Stomach (tissue), 9 donors: Measurements from ENCODE around the gene TSEN54. TPM values are rescaled to one million over a fixed set of nuclear protein-coding genes. Genes with fewer than 3 reads are reported as not detected.

Source experiments
- DNase-seq, 2 donors: peaks; one replicate each; pipeline versions ENCODE4 v3.0.0 to v3.0.0-alpha.2; 2013 to 2019
- H3K27ac ChIP-seq, 5 donors: fragments of 200-600 bp in 4 of 5; sonication (generic) in 4 of 5; one replicate each; pipeline ENCODE4 v1.5.1; 2013 to 2019; ENCODE audit warnings: mild to moderate bottlenecking in 1 of 5, moderate library complexity in 1 of 5
- H3K27me3 ChIP-seq, 3 donors: fragments of 200-600 bp; sonication (generic); one replicate each; pipeline ENCODE4 v1.5.1; 2017 to 2019; ENCODE audit warnings: mixed run types in 1 of 3
- H3K36me3 ChIP-seq, 4 donors: fragments of 200-600 bp; sonication (generic); 1 replicate in 3 of 4; 2 replicates in 1 of 4; pipeline ENCODE4 v1.5.1; 2016 to 2019
- H3K4me1 ChIP-seq, 4 donors: fragments of 200-600 bp; sonication (generic); one replicate each; pipeline ENCODE4 v1.5.1; 2016 to 2019
- H3K4me3 ChIP-seq, 4 donors: fragments of 200-600 bp; sonication (generic) in 3 of 4; one replicate each; pipeline ENCODE4 v1.5.1; 2016 to 2019; ENCODE audit warnings: mild to moderate bottlenecking in 1 of 4
- H3K9me3 ChIP-seq, 4 donors: fragments of 200-600 bp; sonication (generic); one replicate each; pipeline ENCODE4 v1.5.1; 2016 to 2019
- EP300 ChIP-seq: sonication (generic); formaldehyde crosslinking; IDR thresholded peaks from one replicate; pipeline ENCODE4 v1.6.1; 2017; ENCODE audit warnings: antibody characterized with exemption
- POLR2A ChIP-seq, 4 donors: fragments of 450-650 bp; IDR thresholded peaks; one replicate each; pipeline ENCODE4 v1.6.1; 2016; ENCODE audit warnings: antibody characterized with exemption in 4 of 4, control low read depth in 2 of 4, mild to moderate bottlenecking in 1 of 4, moderate library complexity in 1 of 4
- POLR2AphosphoS5 ChIP-seq, 3 donors: sonication (generic); formaldehyde crosslinking; IDR thresholded peaks; one replicate each; pipeline ENCODE4 v1.6.1; 2016; ENCODE audit warnings: antibody characterized with exemption in 3 of 3
- WGBS, 5 donors: extraction: QIAGEN DNeasy Blood & Tissue Kit in 3 of 5; methylation state at CpG; one replicate each; pipeline versions ENCODE4 v1.1.5 to v1.1.7; 2013 to 2018; 5-methylcytosine and 5-hydroxymethylcytosine counted together
- intact Hi-C: fragments of 100-400 bp; cut with DNase I; formaldehyde crosslinking; loops from one replicate; pipeline ENCODE4 v1.15.1; 2023; ENCODE audit warnings: low total_unique reads
- polyA plus RNA-seq, 3 donors: library from polyadenylated mRNA; stranded (reverse); fragments of 200-250 nt; gene quantifications; one replicate each; pipeline ENCODE4 v1.2.3, GENCODE V29; 2013
- total RNA-seq, 5 donors: library from RNA; depleted of rRNA; stranded (reverse); fragments of >200 nt; gene quantifications; one replicate each; pipeline versions ENCODE4 v1.1.0 to v1.2.3, GENCODE V29; 2014 to 2016
- TF ChIP-seq, protein P1 (sequence below), 7 experiments: fragments of 450-650 bp in 4 of 7; fragments of 200-600 bp in 3 of 7; sonication (generic) in 3 of 7; IDR thresholded peaks; one replicate each; pipeline ENCODE4 v1.5.1; 2016 to 2019; ENCODE audit warnings: antibody characterized with exemption in 7 of 7, control low read depth in 2 of 7, mild to moderate bottlenecking in 1 of 7
- donor health status: healthy with polysubstance abuse.
- donor health status: Bipolar disorder and iron deficiency.
- donor health status: healthy.

The TSEN54 gene
- total and polyA plus RNA-seq, 8 donors: 13.2 to 219 (median 42.1) TPM

DNA sequence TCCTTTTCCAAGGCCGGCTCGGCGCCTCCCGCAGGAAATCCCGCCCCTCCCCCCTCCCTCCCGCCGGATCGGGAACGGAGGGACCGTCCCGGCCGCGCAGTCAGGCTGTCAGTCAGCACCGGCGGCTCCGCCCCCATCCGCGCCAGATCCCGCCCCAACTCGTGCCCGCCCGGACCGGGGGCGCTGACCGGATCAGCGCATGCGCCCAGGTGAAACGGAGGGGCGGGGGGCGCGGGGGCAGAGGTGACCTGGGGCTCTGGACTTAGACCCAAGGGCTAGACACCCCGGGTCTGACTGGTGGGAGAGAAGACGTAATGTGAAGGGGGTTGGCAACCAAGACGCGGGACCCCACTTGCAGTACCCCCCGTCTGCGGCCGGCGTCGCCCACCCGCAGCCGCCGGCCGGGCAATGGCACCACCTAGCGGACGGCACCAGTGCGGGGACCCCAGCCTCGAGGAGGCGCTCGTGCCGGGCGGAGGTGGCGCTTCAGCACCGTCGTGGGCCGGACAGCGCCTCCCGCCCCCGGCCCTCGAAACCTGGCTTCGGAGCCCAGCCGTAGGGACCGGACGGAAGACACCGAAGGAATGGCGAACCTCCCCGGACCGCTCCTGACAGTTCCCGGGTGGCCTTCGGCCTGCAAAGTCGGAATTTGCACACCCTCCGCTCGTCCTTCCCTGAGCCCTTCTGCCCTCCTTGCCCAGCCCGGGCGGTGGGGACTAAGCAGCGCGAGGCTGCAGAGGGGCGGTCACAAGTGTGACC is 653 bp upstream of the TSEN54 start, which contains the start of gene CASKIN2:
Gene CASKIN2, minus strand, starts transcription at position 42 of the 759 bp plus-strand sequence. CDS start 1,733 bp downstream, outside the sequence.
- Histone ChIP-seq H3K27me3 (peaks cover 0 to 9% (median 0%) of the 10 kb centered on the region in 3 donors), H3K4me1 (peaks cover 52 to 83% (median 67%) of the 10 kb centered on the region in 4 donors), H3K9me3 (no peaks in the 10 kb centered on the region), H3K27ac (peak within 1 kb of the TSS; percentile 89 to 94 (median 92)), H3K36me3 (peaks cover 5 to 20% (median 16%) of the 10 kb centered on the region in 4 donors), H3K4me3 (peak within 1 kb of the TSS; percentile 75 to 98 (median 90))
- 0 to 1% (median 0%) methylated on average over 4 to 78 of the region's 78 CpGs for WGBS, 5 donors
- intact Hi-C loops: no loop called here
- TF ChIP-seq, protein P1, sequence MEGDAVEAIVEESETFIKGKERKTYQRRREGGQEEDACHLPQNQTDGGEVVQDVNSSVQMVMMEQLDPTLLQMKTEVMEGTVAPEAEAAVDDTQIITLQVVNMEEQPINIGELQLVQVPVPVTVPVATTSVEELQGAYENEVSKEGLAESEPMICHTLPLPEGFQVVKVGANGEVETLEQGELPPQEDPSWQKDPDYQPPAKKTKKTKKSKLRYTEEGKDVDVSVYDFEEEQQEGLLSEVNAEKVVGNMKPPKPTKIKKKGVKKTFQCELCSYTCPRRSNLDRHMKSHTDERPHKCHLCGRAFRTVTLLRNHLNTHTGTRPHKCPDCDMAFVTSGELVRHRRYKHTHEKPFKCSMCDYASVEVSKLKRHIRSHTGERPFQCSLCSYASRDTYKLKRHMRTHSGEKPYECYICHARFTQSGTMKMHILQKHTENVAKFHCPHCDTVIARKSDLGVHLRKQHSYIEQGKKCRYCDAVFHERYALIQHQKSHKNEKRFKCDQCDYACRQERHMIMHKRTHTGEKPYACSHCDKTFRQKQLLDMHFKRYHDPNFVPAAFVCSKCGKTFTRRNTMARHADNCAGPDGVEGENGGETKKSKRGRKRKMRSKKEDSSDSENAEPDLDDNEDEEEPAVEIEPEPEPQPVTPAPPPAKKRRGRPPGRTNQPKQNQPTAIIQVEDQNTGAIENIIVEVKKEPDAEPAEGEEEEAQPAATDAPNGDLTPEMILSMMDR (IDR thresholded peaks at IDR 0.05): peak in 6 of 7 experiments; percentile 23 to 97 (median 94)
- TF ChIP-seq POLR2AphosphoS5 (IDR thresholded peaks at IDR 0.05) (peak in 2 of 3 donors; percentile 34 to 75), EP300 (no peak)
- DNase-seq: peak; percentile 97 to 98

- TF ChIP-seq, protein P1 (IDR thresholded peaks at IDR 0.05): no peak
- TF ChIP-seq POLR2A (IDR thresholded peaks at IDR 0.05) (no peak), EP300 (no peak), POLR2AphosphoS5 (IDR thresholded peaks at IDR 0.05) (no peak)
- Histone ChIP-seq H3K4me1 (peaks cover 45 to 72% (median 56%) of the 10 kb centered on the region in 4 donors), H3K4me3 (peak overlapping the region; percentile 75 to 98 (median 90)), H3K36me3 (peaks cover 8 to 30% (median 26%) of the 10 kb centered on the region in 4 donors), H3K27me3 (peaks cover 0 to 9% (median 0%) of the 10 kb centered on the region in 3 donors), H3K9me3 (no peaks in the 10 kb centered on the region), H3K27ac (peak overlapping the region; percentile 71 to 94 (median 81))
- WGBS, 5 donors: 0 to 1% (median 1%) methylated on average over 29 to 55 of the region's 65 CpGs
- intact Hi-C loops: no loop called here
- DNase-seq: peak in 1 of 2 donors; percentile 72
Observed at GRCh38 chr17:75516619-75517296, 430 bp downstream of the TSEN54 start.

GRCh38 chr17:75517297-75517865 is 1.1 kb downstream of the TSEN54 start:
- DNase-seq: peak in 1 of 2 donors; percentile 42

More at GRCh38 chr17:75517297-75517865, 1.1 kb downstream of the TSEN54 start:
- 13 to 23% (median 19%) methylated on average over 10 of the region's 10 CpGs for WGBS, 5 donors
- H3K9me3 ChIP-seq: no peaks in the 10 kb centered on the region
- peak overlapping the region; percentile 71 to 94 (median 81) for H3K27ac ChIP-seq
- TF ChIP-seq POLR2A (IDR thresholded peaks at IDR 0.05): no peak
- TF ChIP-seq, protein P1 (IDR thresholded peaks at IDR 0.05): peak in 3 of 7 experiments; percentile 6 to 23 (median 12)
- peaks cover 38 to 65% (median 50%) of the 10 kb centered on the region in 4 donors for H3K4me1 ChIP-seq
- H3K27me3 ChIP-seq: peaks cover 0 to 9% (median 0%) of the 10 kb centered on the region in 3 donors
- H3K4me3 ChIP-seq: peak overlapping the region; percentile 75 to 98 (median 90)
- peaks cover 12 to 36% (median 32%) of the 10 kb centered on the region in 4 donors for H3K36me3 ChIP-seq
- intact Hi-C loops: no loop called here
